Measurements from ENCODE around the gene ZDHHC20.

DNA sequence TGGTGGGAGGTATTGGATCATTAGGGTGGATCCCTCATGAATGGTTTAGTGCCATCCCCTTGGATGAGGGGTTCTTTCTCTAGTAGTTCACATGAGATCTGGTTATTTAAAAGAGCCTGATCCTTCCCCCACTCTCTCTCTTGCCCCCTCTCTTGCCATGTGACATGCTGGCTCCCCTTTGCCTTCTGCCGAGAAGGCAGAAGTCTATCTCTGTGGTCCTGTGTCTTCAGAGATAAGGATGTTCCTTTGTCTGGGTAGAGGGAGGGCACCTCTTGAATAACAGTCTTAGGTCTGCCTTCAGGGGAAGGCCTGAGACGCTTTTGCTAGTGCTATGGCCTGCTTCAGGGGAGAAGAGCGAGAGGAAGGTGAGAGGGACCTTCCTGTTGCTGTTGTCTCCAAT lies 2.0 kb upstream of the ZDHHC20 start:
- TF ChIP-seq ZNF239 (tag by site-specific recombination; IDR thresholded peaks at IDR 0.05): no peak
- no peak for TF ChIP-seq ZNF792 (tag by site-specific recombination; IDR thresholded peaks at IDR 0.05)
- TF ChIP-seq, protein P1, sequence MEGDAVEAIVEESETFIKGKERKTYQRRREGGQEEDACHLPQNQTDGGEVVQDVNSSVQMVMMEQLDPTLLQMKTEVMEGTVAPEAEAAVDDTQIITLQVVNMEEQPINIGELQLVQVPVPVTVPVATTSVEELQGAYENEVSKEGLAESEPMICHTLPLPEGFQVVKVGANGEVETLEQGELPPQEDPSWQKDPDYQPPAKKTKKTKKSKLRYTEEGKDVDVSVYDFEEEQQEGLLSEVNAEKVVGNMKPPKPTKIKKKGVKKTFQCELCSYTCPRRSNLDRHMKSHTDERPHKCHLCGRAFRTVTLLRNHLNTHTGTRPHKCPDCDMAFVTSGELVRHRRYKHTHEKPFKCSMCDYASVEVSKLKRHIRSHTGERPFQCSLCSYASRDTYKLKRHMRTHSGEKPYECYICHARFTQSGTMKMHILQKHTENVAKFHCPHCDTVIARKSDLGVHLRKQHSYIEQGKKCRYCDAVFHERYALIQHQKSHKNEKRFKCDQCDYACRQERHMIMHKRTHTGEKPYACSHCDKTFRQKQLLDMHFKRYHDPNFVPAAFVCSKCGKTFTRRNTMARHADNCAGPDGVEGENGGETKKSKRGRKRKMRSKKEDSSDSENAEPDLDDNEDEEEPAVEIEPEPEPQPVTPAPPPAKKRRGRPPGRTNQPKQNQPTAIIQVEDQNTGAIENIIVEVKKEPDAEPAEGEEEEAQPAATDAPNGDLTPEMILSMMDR (tag by site-specific recombination; IDR thresholded peaks at IDR 0.05): no peak
- TF ChIP-seq, protein P2, sequence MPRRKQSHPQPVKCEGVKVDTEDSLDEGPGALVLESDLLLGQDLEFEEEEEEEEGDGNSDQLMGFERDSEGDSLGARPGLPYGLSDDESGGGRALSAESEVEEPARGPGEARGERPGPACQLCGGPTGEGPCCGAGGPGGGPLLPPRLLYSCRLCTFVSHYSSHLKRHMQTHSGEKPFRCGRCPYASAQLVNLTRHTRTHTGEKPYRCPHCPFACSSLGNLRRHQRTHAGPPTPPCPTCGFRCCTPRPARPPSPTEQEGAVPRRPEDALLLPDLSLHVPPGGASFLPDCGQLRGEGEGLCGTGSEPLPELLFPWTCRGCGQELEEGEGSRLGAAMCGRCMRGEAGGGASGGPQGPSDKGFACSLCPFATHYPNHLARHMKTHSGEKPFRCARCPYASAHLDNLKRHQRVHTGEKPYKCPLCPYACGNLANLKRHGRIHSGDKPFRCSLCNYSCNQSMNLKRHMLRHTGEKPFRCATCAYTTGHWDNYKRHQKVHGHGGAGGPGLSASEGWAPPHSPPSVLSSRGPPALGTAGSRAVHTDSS (tag by site-specific recombination; IDR thresholded peaks at IDR 0.05): no peak
- no peak for TF ChIP-seq ZBTB20 (tag by site-specific recombination; IDR thresholded peaks at IDR 0.05)
- TF ChIP-seq, protein P3, sequence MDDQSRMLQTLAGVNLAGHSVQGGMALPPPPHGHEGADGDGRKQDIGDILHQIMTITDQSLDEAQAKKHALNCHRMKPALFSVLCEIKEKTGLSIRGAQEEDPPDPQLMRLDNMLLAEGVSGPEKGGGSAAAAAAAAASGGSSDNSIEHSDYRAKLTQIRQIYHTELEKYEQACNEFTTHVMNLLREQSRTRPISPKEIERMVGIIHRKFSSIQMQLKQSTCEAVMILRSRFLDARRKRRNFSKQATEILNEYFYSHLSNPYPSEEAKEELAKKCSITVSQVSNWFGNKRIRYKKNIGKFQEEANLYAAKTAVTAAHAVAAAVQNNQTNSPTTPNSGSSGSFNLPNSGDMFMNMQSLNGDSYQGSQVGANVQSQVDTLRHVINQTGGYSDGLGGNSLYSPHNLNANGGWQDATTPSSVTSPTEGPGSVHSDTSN (CRISPR knock-in tag; IDR thresholded peaks at IDR 0.05): no peak

Measured in HEK293 (cell line).